NCI-H774 (cell line): ENCODE results near the gene SORL1-AS1.

ENCODE experiments used
- DNase-seq: peaks from one replicate; lab custom pipeline; 2025; lab: John Stamatoyannopoulos, UW

Gene SORL1-AS1

DNA sequence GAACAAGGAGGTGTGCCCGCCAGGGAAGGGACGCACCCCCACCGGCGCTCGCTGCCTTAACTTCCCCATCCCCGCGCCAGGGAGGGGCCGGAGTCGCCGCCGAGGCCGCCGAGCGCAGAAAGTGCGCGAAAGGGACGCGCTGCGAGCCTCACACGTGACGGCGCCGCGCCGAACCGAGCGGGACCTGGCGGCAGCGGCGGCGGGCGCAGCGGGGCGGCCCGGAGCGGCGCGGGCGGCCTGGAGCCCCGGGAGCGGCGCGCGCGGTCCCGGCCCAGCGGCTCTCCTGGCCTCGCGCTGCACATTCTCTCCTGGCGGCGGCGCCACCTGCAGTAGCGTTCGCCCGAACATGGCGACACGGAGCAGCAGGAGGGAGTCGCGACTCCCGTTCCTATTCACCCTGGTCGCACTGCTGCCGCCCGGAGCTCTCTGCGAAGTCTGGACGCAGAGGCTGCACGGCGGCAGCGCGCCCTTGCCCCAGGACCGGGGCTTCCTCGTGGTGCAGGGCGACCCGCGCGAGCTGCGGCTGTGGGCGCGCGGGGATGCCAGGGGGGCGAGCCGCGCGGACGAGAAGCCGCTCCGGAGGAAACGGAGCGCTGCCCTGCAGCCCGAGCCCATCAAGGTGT lies 670 bp downstream of the SORL1-AS1 start, which contains the start of gene SORL1:
TSS of gene SORL1 (plus strand) at position 329 of the 623 bp plus-strand sequence. CDS start at position 347, 18 bp downstream.
- DNase-seq = peak; percentile 78

DNA sequence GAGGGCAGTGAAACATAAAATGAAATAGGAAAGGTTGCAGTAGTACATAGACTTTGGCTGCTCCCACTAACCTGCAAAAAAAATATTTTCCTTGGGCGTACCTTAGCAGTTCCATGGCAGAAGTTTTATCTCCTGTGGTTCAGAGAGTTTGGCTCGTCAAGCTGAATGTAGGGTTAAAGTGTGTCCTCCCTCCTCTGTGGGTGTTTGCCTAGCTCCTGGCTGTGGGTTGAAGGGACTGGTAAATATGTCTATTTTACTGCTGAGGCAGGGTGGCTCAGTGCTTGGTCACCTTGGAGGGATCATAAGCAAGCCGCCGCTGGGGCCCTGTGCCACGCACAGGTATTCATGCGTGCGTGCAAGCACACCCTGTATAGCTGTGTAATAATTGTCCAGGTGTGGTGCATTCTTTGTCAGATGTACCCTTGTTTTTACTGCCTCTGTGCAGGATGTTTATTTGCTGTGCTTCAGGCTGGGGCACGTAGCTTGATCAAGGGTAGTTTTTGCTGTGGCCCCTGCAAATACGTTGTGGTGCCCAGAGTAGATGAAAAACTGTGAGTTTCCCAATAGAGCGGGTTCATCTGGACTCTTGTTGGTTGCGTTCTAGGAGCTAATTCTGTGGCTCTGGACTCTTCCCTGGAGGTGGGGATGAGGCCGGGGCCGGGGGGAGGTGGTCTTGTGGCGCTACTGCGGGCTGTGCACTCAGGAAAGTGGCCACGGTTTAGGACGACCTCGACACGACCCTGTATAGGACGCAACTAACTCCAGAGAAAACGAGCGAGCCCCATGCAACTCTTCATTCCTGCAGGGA lies 1.4 kb downstream of the SORL1-AS1 start:
- no peak for DNase-seq

DNA sequence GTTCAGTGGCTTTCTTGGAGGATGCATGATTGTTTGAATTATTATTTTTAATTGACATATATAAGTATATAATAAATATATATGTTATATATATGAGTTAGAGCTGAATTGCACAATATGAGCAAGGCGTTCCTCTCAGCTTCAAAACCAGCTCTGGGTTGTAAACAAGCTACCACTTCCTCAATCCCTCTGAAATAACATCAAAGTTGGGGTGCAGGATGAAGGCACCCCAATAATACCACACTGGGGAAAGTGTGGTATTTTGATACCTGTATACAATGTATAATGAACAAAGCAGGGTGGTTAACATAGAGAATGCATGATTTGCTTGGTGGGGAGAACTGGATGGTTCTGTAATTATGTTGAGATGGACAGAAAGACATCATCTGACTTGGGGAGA lies 2.4 kb downstream of the SORL1-AS1 start:
- no peak for DNase-seq

DNA sequence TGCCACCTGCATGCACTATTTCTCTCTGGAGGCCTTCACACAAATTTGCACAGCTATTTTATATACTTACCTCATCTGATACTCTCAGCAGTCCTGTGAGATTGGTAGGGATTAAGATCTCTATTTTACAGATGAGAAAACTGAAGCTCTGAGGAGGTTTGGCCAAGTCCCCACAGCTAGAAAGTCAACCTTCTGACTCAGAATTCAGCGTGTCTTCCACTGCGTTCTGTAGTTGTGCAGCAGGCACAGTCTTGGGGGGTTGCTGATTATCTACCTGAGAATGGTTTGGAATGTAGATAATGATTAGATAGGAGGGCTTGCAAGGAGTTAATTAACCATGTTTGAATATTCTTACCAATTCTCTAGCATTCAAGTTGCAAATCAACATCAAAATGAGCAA lies 3.1 kb downstream of the SORL1-AS1 start:
- no peak for DNase-seq

DNA sequence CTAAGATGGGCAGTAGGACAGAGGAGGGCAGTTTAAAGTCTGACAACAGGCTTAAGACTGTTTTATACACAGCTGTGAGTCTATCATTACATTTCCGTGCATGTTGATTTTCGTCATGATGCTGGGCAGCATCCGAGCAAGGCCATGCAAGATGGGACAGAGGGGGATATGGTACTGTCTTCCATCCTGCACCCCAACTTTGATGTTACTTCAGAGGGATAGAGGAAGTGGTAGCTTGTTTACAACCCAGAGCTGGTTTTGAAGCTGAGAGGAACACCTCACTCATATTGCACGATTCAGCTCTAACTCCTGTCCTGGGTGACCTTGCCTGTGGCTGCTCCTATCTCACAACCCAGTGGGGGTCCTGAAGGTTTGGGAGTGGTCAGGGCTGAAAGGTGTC lies 3.6 kb downstream of the SORL1-AS1 start:
- no peak for DNase-seq

DNA sequence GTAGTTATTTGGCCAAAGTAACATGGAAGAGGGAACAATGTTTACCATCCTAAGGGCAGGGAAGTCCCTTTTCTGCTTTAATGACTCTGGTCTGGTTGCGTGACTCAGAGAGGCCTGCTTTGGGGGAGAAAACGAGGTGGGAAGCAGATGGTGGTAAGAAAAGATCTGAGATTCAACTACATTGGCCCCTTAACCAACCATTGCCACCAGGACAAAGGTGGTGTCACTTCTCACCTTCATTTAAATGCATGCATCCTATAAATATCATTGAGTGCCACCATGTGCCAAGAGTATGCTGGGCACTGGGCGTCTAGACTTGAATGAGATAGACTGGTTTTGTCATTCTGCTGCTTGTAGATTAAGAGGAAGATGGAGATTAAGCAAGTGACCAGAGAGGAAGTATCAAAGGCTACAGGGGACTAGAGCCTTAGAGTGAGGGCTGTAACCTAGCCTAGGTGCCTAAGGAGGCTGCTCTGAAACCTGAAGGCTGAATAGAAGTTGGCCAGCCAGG lies 4.3 kb downstream of the SORL1-AS1 start:
- no peak for DNase-seq

DNA sequence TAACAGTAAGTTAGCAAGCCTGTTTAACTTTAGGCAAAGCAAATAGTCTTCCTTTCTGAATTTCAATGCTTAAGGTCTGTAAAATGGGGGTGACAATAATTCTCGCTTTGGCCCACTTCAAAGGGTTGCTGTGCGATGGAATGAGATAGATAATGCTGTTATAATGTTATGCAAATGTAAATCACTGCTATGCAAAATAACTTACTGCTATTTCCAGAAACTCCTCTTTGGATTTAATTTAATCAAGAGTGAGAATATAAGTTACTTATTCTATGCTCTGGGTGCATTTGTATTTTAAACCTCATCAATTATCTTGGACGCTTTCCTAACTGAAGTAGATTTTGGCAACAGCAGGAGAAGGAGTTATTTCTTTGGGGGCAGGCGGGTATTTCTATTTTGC lies 4.8 kb downstream of the SORL1-AS1 start:
- DNase-seq = no peak

DNA sequence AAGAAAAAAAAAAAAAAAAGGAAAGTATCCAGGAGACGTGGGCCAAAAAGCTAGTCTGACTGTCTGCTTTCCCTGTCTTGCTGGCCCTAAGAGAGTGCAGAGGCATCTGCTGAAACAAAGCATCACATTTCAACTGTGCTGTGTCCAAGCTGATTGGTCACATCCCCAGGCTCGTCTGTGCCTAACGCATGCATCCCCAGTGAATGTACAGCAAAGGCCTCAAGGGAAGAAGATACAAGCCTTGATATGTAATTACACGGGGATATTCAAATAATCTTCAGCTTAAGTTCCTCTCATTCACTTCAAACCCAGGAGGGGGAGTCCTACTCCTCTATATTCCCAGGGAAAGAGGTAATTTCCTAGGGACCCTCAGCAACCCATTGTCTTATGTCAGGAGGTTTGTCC lies 6.0 kb downstream of the SORL1-AS1 start:
- DNase-seq = no peak

DNA sequence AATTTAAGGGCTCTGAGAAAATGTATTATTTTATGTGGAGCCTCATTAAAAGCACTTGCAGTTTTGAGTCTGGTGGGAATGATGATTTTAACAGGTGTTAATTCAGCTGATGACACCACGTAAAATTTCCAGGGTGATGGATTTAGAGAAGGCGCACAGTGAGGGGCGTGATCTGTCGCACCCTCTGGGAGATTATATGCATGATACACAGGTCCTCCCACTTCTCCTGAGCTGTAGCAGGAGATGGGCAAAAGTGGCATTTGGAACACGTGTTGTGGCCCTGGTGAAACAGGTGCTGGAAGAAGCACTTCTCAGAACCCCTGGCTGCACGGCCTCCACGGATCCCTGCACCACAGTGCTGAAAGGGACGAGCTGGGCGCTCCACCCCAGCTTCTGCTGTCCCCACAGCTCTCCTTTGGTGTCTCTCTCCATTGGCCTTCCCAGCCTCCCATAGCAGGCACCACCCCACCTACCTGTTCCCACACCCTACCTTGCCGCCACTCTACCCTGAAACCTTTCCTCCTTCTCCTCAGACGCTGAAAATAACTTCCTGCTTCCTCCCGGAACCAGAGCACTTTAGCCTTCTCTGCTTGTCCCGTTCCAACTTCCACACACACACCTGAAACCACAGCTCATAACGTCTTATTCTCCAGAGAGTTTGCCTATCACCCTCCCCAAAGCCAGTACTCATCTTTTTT lies 7.5 kb downstream of the SORL1-AS1 start:
- no peak for DNase-seq

DNA sequence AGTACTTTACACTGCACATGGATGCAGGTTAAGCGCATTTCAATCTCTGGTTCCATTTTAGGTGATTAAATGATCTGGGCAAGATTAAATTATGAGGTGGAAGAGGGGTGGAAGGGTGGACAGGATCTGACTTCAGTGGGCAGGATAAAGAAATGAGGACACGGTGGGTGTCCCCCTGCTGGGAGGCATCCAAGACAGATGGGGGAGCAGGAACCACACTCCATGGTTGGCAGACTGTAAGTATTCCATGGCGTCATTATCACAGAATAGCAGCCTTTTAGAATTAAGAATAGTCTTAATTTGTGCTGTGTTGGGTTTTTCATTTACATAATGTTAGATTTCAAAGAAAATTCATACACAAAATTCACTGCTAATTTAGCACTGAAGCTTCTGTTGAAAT lies 8.2 kb downstream of the SORL1-AS1 start:
- DNase-seq = no peak

DNA sequence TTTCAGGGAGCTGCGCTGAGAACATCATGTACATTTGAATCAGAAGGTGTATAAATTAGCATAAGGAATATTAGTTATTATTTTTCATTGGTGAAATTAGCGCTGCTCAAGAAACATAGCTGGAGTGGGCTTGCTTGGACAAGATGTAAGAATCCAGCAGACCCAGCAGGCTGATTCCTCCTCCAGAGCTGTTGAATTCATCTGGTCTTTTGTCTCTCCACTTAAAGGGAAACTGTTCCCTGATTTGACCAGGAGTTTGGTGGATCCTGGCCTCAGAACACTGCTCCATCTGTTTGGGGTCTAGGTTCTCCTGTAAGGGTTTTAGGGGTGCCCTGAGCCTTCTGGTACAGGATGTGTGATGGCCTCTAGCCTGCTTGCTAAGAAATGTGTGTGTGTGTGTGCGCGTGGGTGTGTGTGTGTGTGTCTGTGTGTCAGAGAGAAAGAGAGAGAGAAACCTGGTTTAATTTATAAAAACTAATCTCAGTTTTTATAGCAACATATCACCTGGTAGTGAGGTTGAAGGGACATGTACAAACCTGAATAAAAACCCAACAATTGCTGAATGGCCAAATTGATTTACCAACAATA lies 9.0 kb downstream of the SORL1-AS1 start:
- DNase-seq = no peak

DNA sequence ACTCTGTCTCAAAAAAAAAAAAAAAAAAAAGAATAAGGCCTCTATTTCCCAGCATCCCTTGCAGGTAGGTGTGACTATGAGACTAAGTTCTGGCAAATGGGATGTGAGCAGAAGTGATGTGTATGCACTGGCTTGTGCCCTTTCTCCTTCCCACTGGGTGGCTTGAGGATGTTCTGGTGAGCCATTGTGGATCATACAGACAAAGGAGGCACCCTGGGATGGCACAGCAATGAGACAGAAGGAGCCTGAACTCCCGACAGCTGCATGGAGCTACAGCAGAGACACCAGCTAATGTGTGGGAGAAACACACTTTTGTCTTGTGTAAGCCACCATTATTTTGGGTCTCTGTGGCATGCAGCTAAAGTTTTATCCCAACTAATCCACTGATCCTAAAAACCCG lies 11.2 kb downstream of the SORL1-AS1 start:
- no peak for DNase-seq

DNA sequence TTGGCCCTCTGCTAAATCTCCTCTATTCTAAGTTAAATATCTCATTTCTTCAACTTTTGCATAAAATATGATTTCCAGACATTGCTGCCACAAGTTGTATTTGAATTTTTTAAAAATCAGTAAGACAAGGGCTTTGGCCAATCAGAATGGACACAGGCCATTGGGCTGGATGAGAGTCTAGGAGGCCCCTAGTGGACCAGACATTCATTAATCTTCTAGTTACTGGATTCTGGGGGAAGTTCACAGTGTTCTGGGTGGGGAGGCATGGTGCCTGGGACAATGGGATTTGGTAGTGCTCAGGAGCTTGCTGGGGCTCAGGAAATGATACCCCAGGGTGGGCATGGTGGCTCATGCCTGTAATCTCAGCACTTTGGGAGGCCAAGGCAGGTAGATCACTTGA lies 13.0 kb downstream of the SORL1-AS1 start:
- DNase-seq = no peak

DNA sequence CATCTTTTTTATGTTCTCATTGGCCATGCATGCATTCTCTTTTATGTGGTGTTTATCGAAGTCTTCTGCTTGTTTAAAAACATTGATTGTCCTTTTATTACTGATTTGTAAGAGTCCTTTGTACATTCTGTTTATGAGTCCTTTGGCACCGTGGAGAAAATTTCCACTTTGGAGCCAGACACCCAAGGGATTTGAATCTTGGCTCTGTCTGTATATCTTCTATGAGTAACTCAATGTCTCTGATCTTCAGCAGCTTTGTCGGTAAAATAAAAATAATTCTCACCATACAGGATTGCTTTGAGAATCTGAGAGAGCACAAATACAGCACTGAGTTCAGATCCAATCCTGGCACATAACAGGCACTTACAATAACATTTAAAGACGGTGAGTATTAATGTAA lies 13.4 kb downstream of the SORL1-AS1 start:
- DNase-seq = no peak

DNA sequence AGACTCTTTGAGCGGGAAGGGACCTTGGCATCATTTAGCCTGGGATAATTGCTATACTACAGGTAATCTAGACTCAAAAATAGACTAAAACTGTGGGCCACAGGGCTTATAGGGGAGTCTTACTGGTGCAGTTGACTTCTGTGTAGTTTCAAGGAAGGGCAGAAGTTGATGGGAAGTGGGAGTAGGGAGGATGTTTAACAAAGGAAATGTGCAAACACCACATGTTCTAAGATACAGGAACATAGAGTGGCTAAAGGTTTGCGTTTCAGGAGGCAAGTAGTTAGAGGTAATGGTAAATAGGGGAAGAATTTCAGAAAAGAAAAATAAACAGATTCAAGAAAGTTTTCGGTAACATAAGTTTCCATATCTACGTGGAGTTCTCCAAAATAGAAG lies 15.1 kb downstream of the SORL1-AS1 start:
- DNase-seq = no peak

DNA sequence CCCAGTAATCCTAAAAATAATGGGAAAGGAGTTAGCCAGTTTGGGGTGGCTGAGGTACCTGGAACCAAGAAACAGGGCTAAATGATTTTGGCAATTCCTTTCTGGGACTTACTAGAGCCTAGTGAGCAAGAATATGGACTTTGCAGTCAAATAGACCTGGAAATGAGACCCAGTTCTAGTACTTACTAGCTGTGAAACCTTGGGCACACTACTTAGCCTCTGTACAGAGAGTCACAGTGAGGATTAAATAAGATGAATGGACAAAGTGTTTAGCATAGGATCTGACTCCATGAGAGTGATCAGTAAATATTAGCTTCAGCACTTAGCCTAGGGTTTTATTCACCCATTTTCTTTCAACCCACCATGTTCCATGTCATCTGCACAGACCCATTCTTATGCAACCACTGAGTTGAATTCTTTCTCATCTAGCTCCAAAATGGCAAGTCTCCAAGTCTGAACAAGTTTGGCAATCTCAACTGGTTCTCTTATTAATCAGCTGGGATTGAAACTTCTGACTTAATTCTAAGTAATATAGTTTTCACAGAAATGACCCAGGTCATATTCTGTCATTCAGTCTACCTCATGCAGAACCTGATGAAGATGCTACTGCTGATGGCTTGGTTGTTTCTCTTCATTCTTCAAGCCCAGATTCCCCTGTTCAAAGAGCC lies 15.6 kb downstream of the SORL1-AS1 start:
- no peak for DNase-seq

DNA sequence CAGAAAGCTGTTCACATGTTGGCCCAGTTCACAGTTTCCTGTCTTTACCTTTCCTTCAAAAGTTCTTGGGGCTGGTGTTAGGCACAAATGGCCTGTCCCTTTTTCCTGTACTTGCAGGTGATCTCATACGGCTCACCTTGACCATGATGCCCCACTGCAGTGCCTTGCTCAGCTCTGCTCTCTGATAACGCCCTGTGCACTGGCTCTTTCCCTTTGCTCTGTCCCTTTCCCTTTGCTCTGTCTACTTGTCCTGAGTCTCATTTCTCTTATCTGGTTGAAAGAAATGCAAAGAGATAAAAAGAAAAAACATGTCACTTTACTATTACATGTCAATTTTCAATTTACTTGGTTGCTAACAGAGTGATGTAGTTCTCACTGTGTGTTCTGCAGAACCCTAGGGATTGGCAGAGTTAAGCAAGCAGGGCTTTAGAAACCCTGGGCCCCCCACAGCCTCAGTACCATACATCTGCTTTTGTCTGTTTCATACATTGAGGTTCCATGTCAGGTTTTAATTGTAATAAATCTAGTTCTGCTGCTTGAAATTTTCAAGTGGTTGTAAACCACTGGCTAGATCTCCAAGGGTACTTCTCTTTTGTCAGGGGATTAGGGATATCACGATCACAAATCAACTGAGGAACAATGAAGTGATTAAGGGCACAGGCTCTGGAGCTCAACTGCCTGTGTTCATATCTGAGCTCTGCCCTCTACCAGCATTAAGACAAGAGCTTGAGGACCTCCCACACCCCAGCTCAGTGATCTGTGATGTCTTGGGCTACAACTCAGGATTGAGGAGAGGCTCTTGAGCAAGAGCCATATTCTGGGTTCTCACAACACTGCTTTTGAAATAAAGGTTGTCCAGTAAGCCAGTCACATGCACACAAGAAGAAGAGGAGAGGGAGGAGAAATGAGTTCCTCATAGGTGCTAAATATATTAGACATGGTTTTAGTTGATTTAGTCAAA lies 16.9 kb downstream of the SORL1-AS1 start:
- DNase-seq = no peak

DNA sequence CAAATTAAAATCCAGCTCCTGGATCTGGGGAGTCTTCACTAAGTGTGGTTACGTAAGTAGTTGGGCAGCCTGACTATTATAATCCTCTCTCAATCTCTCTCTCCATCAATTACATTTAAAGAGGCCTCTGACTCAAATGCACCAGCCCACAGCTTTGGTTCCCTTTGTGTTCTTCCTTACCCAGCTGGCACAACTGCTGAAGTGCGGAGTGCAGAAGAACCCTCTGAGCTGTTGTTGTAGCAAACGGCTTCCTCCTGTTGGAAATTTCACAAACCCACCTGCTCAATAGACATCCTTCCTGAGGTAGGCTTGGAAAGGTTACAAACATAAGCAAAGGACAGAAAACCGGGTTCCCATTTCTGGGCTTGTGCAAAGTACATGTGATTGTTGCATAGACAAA lies 17.6 kb downstream of the SORL1-AS1 start:
- DNase-seq = no peak

DNA sequence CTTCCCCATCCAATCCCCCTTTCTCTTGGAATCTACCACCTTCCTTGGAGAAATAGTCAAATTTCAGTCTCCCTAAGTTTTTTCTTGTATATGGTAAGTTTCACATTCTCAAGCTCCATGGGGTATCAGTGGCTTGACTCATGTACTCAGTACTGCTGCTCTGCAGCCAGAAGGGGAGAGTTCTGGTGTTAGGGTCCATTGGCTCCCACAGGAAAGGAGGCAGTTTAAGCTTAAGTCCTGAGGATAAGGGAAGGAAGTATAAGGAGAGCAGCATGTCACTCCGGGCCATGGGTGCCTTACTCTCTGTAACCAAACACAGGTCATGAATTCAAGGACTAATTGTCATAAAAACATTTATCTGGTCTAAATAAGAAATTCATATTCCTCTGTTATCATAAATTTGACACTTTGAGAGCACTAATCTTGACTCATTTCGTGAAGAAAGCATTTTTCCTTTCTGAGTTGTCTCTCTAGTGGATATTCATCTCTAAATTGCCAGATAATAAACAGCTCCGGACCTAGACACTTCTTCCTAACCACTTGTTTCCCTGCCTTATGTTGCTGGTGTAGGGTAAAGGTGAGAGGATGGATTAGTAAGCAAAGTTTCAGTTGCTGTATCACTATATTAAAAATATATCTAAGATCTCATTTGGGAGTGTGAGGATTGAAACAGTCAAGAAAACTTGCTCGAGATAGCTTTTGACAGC lies 20.8 kb downstream of the SORL1-AS1 start:
- DNase-seq = no peak

DNA sequence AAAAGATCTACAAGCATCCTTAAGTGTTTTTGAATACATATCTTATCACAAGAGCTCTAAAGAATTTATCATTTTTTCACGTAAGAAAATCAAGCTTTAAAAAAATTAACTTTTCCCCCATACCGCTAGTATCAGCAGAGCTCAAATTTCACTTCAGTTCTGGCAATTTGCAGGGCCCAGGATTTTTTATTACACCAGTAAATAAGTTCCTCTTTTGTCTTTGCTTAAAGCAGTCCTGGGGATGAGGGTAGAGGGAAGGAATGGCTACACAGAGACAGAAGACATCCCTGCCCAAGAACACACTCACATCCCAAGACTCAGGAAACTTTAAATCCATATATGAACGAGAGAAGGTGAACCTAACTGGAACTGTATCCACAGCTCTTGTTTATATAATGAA lies 23.2 kb downstream of the SORL1-AS1 start:
- DNase-seq = no peak
